Hippocampal formation (tissue), 2 donors: ENCODE data around the gene SAA1.
A peak's percentile ranks its signal among the peaks of the same experiment; 100 is the strongest.
"Not testable (repeated sequence)": the region's sequence is repeated elsewhere in the genome, so short reads cannot be mapped to it uniquely, and the experiment has no call there.

ENCODE experiments used
- DNase-seq, 2 donors: peaks; one replicate each; lab custom pipeline; 2025; lab: John Stamatoyannopoulos, UW

Gene SAA1

GRCh38 chr11:18265949-18266348, at the start of gene SAA1:
Gene SAA1 (plus strand): TSS chr11:18266264. CDS start chr11:18266888, 624 bp downstream.
- DNase-seq: no peak

DNA sequence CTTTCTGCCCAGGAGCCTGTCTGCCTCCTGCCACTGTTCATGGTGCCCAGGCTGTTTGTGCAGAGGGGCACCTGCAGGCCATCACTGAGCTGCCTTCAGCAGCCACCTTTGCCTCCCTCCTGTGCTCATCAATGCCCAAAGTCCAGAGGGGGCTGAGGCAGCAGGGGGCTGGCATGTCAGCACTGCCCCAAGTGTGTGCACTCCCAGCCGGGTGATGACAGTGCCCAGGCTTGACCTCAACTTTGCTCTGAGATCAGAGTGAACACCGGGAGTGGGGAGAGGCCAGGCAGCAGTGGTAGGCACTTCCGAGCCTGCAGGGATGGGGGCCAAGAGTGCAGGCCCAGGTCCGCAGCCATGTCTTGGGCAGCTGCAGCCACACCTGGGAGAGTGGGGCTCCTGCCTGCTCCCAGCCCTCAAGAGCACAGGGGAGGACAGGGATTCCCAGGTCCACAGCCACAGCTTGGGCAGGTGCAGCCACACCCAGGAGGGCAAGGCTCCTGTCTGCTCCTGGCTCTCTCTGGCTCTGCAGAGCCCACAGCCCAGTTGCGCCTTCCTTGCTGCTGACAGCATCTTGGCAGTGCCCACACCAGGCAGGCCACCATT, 44.7 kb upstream of the SAA1 start:
- DNase-seq: no peak

GRCh38 chr11:18222814-18223421, 43.1 kb upstream of the SAA1 start:
- no peak for DNase-seq

DNA sequence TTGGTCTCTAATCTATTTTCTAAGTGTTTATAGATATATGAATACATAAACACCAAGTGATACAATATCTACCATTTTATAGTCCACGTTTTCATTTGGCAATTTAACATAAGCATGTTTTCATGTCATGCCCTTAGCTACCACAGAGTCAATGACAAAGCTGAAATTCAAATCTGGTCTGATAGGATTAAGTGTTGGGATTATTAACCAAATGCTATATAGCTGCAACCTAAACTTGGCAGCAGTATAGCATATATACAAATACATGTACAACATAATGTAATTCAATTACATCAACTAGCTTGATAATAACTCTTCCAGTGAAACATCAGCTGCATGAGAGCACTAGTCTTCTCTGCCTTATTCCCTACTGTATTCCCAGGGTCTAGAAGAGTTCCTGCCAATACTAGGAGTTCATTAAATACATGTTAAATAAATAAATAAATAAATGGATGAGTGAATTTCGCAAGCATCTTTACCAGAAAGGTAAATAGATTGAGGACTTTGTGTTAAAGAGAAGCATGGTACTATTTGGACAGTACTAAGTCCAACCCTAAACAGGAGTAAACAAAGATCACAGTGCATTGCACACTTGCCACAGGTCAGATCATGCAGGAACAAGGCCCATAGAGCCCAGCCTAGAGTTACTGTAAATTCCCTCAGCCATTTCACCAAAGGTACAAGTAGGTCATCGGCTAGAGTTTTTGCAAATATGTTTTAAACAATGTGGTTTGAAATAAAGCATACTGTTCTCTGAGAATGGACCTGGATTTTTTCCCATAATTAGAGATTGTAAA, 42.3 kb upstream of the SAA1 start:
- DNase-seq: no peak

- no peak for DNase-seq
Observed at GRCh38 chr11:18225913-18226312, 40.2 kb upstream of the SAA1 start.

DNA sequence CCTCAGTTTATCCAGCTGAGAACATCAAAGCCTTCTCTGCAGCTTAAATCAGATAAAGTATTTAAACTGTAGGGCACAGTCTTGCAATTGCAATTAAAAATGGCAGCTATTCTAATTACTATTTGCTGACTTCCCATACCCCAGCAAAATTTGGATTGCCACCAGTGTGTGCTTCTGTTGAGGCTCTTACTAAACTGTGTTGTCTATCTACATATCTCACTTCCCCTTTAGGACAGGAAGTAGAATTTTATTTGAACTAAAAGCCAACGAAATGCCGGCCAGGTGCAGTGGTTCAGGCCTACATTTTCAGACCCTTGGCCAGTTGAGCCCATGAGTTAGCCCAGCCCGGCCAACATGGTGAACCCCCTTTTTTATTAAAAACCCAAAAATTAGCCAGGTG, 36.6 kb upstream of the SAA1 start:
- no peak for DNase-seq

DNA sequence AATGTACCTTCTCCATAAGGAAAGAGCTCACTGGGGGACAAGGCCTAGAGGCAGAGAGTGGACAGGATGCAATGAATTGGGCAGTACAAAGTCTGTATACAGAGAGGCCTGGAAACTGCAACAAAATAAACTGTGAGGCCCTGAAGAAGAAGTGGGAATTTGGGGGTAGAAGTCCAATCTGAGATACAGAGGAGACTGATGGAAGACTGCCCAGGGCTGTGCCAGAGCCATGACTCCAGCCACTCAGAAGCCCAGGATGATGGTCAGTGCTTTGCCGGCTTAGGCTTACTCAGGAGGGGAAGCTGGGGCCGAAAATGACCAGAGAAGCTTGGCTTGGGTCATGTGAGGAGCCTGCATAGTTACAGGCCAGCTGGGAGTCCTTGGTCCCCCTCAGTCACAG, 35.2 kb upstream of the SAA1 start:
- DNase-seq: no peak

- DNase-seq: no peak
Observed at GRCh38 chr11:18233912-18234311, 32.2 kb upstream of the SAA1 start.

GRCh38 chr11:18235394-18236334, 30.4 kb upstream of the SAA1 start:
- no peak for DNase-seq

DNA sequence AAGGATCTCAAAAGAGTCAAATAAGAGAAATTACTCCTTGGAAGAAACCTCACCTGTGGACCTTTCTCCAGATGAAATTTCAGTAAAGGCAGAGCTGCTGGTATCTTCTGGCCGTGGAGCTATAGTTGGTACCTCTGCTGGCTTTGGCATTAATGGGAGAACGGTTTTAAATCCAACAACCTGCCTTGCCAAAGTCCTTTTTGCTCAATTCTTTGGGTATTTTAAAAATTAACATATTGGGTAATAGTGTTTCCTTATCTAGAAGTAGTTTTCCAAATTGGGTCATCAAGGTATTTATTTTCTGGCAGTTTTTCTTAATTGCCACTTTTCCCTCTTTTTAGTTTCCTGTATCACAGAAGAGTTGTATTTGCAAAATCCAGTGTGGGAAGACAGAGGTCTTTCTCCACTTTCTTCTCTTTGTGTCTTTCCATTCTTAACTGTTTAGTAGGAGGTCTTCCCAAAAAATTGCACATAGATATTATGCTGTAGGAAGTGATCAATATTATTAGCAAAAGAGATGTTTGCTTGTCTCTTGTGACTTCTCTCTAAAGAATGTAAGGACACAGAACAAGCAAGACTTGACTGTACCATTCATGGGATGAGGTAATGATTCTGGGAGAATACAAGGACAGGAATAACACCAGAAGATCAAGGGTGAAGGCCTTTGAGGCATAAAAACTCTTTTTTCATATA, 29.3 kb upstream of the SAA1 start, which contains the start of gene SAA4:
Gene SAA4 (minus strand): TSS at position 139 of the 693 bp plus-strand sequence. CDS start 876 bp downstream, outside the sequence.
- no peak for DNase-seq

DNA sequence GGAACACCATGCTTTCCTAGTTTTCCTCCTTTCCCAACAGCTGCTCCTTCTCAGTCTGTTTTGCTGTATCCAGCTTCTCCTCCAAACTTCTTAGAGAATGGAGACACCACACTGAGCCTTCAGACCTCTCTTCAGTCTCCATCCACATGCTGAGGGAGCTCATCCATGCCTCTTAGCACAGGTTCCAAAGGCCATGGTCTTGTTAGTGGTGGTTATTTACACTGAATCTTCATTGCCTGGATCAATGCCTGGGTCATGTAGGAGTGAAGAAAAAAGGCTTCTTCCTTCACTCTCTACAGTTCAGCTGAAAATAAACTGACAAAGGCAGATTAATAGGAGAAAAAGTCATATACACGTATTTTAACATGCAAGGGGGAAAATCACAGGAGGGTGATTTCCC, 26.4 kb upstream of the SAA1 start:
- DNase-seq: no peak

- peak in 1 of 2 donors; percentile 5 for DNase-seq
Observed at GRCh38 chr11:18243783-18244362, 22.2 kb upstream of the SAA1 start.

GRCh38 chr11:18245396-18245795, 20.7 kb upstream of the SAA1 start:
- no peak for DNase-seq

- DNase-seq: not testable (repeated sequence)
Observed at GRCh38 chr11:18246379-18247190, 19.5 kb upstream of the SAA1 start.

GRCh38 chr11:18247191-18247581, 18.9 kb upstream of the SAA1 start:
- DNase-seq: not testable (repeated sequence)

DNA sequence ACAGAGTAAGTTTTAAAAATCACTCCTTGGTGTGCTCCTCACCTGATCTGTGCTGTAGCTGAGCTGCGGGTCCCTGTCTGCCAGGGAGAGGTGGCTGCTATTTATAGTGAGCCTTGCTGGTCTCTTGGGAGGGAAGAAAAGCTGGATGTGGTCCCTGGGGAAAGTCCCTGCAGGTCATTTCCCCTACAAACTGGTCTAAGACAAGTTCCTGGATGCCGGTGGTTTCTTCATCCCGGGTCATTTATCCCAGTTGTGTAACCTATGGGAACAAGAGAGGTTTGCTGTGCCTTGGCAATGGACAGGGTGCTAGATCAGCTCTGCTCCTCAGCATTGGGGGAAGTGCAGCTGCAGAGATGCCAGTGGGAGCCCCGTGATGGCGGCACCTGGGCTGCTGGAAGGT, 17.5 kb upstream of the SAA1 start, which contains the start of gene SAA2:
Gene SAA2 (minus strand): TSS at position 108 of the 400 bp plus-strand sequence. CDS start 657 bp downstream, outside the sequence.
- DNase-seq: no peak

- no peak for DNase-seq
Observed at GRCh38 chr11:18253233-18253632, 12.8 kb upstream of the SAA1 start.

DNA sequence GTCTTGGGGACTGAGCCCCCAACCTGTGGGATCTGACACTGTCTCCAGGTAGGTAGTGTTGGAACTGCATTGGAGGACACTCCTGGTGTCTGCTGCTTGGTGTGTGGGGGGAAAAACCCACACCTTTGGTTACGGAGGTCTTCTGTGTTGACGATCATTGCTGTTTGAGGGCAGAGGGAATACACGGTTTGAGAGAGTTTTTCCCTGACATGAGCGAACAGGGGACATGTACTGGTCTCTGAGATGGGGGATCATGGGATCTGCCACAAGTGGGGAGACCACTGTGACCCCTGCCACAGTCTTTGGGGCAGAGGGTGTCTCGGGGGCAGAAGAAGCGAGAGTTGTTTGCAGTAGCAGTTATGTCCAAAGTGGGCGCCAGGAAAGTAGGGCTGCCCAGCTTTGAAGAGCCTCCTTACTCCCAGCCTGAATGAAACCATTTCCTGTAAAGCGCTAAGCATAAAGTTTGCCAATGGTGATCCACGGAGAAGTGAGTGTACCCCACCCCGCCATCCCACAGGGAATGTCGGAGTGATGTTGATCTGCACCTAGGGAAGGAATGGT, 12.2 kb upstream of the SAA1 start:
- no peak for DNase-seq

GRCh38 chr11:18254781-18255361, 11.2 kb upstream of the SAA1 start:
- DNase-seq: no peak
